SU-DHL-6 (cell line): ENCODE results near the gene EFEMP1.

Experiments
- CTCF ChIP-seq: fragments of 200-600 bp; sonication (generic); IDR thresholded peaks from one replicate; pipeline ENCODE4 v1.5.1; 2017; ENCODE audit warnings: antibody characterized with exemption, mild to moderate bottlenecking, low read length, moderate library complexity; ENCODE audit not compliant: insufficient read depth, poor library complexity, severe bottlenecking
- EZH2phosphoT487 ChIP-seq: fragments of 200-600 bp; sonication (generic), shearing (Covaris generic); conservative IDR thresholded peaks from 2 replicates; pipeline ENCODE4 v1.6.1; 2018; ENCODE audit warnings: mild to moderate bottlenecking, antibody characterized with exemption, low read length, moderate library complexity, mixed read lengths

GRCh38 chr2:55949613-55950012 lies 26.0 kb upstream of the EFEMP1 start:
- TF ChIP-seq CTCF (no peak), EZH2phosphoT487 (no peak)
